Pancreas (tissue), 10 donors: ENCODE data around the gene VWA7. TPM values are rescaled to one million over a fixed set of nuclear protein-coding genes. Genes with fewer than 3 reads are reported as not detected.
"Not testable (repeated sequence)": the region's sequence is repeated elsewhere in the genome, so short reads cannot be mapped to it uniquely, and the experiment has no call there.

Experiments
- ATAC-seq, 4 donors: fragments of 200-7000 bp; cut with Tn5 transposase; one replicate each; pipeline versions ENCODE4 v1.8.0 to v1.9.1; 2020; ENCODE audit warnings: mild to moderate bottlenecking in 4 of 4, moderate library complexity in 4 of 4
- DNase-seq, 6 donors: peaks; one replicate each; pipeline ENCODE4 v3.0.0-alpha.2; 2020
- FAIRE-seq: peaks from 2 replicates; lab custom pipeline; 2012; peaks lifted over from hg19 to GRCh38; lab: Jason Lieb, UNC
- H3K27ac ChIP-seq, 4 donors: fragments of 200-600 bp; sonication (generic); 1 replicate in 3 of 4; 2 replicates in 1 of 4; pipeline versions ENCODE4 v1.5.0 to v1.8.0; 2020
- H3K27me3 ChIP-seq, 4 donors: fragments of 200-600 bp; one replicate each; pipeline ENCODE4 v1.8.0; 2021
- H3K36me3 ChIP-seq, 3 donors: fragments of 200-600 bp; sonication (generic) in 1 of 3; one replicate each; pipeline versions ENCODE4 v1.5.0 to v1.8.0; 2020 to 2021
- H3K4me1 ChIP-seq, 3 donors: fragments of 200-600 bp; one replicate each; pipeline ENCODE4 v1.8.0; 2021
- H3K4me3 ChIP-seq, 4 donors: fragments of 200-600 bp; sonication (generic) in 2 of 4; one replicate each; pipeline versions ENCODE4 v1.5.0 to v1.8.0; 2020 to 2021
- H3K9me3 ChIP-seq, 4 donors: fragments of 200-600 bp; one replicate each; pipeline ENCODE4 v1.8.0; 2021
- WGBS, 2 donors: extraction: QIAGEN DNeasy Blood & Tissue Kit; methylation state at CpG; one replicate each; pipeline ENCODE4 v1.1.7; 2013; 5-methylcytosine and 5-hydroxymethylcytosine counted together
- intact Hi-C, 3 donors: fragments of 100-400 bp; cut with DNase I; formaldehyde crosslinking; loops; one replicate each; pipeline versions ENCODE4 v1.11.1 to v1.14.2; 2022
- polyA plus RNA-seq, 2 donors: library from polyadenylated mRNA; stranded (reverse); fragments of 200-250 nt; gene quantifications; one replicate each; pipeline ENCODE4 v1.2.3, GENCODE V29; 2013
- total RNA-seq, 6 donors: library from RNA; stranded (reverse); fragmentation: NEBNext Ultra II Directional in 4 of 6; extraction: Animal tissue kit (Norgen Biotek cat#: 25700) in 4 of 6; gene quantifications; one replicate each; pipeline versions ENCODE4 v1.2.1 to v1.2.4, GENCODE V29; 2021 to 2023
- TF ChIP-seq, protein P1 (sequence below), 4 donors: fragments of 200-600 bp; sonication (generic) in 3 of 4; IDR thresholded peaks; one replicate each; pipeline versions ENCODE4 v1.5.0 to v1.8.0; 2021; ENCODE audit warnings: antibody characterized with exemption in 4 of 4
- donor health status: healthy with polysubstance abuse.
- donor health status: DM: no; HTN: no; CAD: no; lungs with moderate emphysema.
- donor health status: DM: no; HTN: no; CAD: no.
- donor health status: control.
- donor health status: control.
- donor health status: Bipolar disorder and iron deficiency.
- donor health status: DM: yes; HTN: yes; CAD: no.
- donor health status: DM: no; HTN: no; CAD: no.
- donor health status: DM: no; HTN: no; CAD: no.
- donor health status: DM: yes; HTN: yes; CAD: no.

VWA7 gene
- total and polyA plus RNA-seq, 8 donors, result 2.9 to 11.9 (median 4.8) TPM

DNA sequence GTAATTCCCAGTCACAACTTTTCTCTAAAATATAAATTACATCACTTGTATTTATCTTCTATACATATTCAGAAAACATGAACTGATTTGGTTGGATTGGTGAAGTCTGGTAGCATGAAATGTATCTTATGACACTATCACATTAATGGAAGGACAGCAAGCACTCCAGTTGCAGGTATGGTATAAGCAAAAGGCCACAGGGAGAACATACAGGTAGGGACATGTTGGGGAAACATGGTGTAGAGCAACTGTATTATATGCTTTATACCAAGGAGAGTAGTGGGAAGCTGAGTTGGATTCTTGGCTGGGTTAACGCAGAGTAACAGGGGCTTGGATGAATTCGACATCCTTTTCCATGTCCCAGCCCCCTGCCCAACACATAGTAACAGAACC is 19.9 kb upstream of the VWA7 start:
- intact Hi-C loops, result no loop called here
- DNase-seq (no peak), ATAC-seq (no peak), FAIRE-seq (no peak)
- peaks cover 0 to 7% (median 5%) of the 10 kb centered on the region in 3 donors for H3K4me1 ChIP-seq
- no peaks in the 10 kb centered on the region for H3K9me3 ChIP-seq
- 84 to 94% methylated on average over 2 of the region's 2 CpGs for WGBS, 2 donors
- no peaks in the 10 kb centered on the region for H3K27me3 ChIP-seq
- H3K36me3 ChIP-seq, result no peaks in the 10 kb centered on the region
- H3K4me3 ChIP-seq, result no peak overlapping the region
- H3K27ac ChIP-seq, result no peak overlapping the region
- TF ChIP-seq, protein P1, sequence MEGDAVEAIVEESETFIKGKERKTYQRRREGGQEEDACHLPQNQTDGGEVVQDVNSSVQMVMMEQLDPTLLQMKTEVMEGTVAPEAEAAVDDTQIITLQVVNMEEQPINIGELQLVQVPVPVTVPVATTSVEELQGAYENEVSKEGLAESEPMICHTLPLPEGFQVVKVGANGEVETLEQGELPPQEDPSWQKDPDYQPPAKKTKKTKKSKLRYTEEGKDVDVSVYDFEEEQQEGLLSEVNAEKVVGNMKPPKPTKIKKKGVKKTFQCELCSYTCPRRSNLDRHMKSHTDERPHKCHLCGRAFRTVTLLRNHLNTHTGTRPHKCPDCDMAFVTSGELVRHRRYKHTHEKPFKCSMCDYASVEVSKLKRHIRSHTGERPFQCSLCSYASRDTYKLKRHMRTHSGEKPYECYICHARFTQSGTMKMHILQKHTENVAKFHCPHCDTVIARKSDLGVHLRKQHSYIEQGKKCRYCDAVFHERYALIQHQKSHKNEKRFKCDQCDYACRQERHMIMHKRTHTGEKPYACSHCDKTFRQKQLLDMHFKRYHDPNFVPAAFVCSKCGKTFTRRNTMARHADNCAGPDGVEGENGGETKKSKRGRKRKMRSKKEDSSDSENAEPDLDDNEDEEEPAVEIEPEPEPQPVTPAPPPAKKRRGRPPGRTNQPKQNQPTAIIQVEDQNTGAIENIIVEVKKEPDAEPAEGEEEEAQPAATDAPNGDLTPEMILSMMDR (IDR thresholded peaks at IDR 0.05), result no peak

GRCh38 chr6:31795616-31796298 is 18.6 kb upstream of the VWA7 start, which contains the start of gene VARS1:
Gene VARS1, minus strand, starts transcription at chr6:31795752. Its CDS starts 535 bp downstream, at chr6:31795217.
- no peak for FAIRE-seq
- no peaks in the 10 kb centered on the region for H3K27me3 ChIP-seq
- peak; percentile 95 to 96 (median 96) for ATAC-seq
- no peaks in the 10 kb centered on the region for H3K36me3 ChIP-seq
- peak; percentile 90 to 97 (median 93) for DNase-seq
- WGBS, 2 donors, result 0 to 1% methylated on average over 43 to 75 of the region's 75 CpGs
- intact Hi-C loops, result no loop called here
- H3K4me3 ChIP-seq, result peak within 1 kb of the TSS; percentile 60 to 96 (median 90)
- peak within 1 kb of the TSS; percentile 83 to 94 (median 92) for H3K27ac ChIP-seq
- TF ChIP-seq, protein P1 (IDR thresholded peaks at IDR 0.05), result peak; percentile 61 to 86 (median 78)
- H3K4me1 ChIP-seq, result peaks cover 0 to 12% (median 5%) of the 10 kb centered on the region in 3 donors
- H3K9me3 ChIP-seq, result no peaks in the 10 kb centered on the region

- TF ChIP-seq, protein P1 (IDR thresholded peaks at IDR 0.05), result no peak
- Histone ChIP-seq H3K4me3 (peak overlapping the region; percentile 60 to 96 (median 90)), H3K36me3 (no peaks in the 10 kb centered on the region), H3K9me3 (no peaks in the 10 kb centered on the region), H3K27ac (peak overlapping the region; percentile 83 to 94 (median 92)), H3K4me1 (peaks cover 0 to 13% (median 5%) of the 10 kb centered on the region in 3 donors), H3K27me3 (no peaks in the 10 kb centered on the region)
- WGBS, 2 donors, result 0 to 1% methylated on average over 44 of the region's 44 CpGs
- peak; percentile 15 to 38 (median 24) for ATAC-seq
- intact Hi-C loops, result no loop called here
- peak in 4 of 6 donors; percentile 50 to 89 (median 62) for DNase-seq
- no peak for FAIRE-seq
Measured at GRCh38 chr6:31794866-31795615, 17.9 kb upstream of the VWA7 start.

- TF ChIP-seq, protein P1 (IDR thresholded peaks at IDR 0.05), result no peak
- Histone ChIP-seq H3K27ac (peak overlapping the region in 3 of 4 donors; percentile 90 to 94 (median 94)), H3K27me3 (no peaks in the 10 kb centered on the region), H3K9me3 (no peaks in the 10 kb centered on the region), H3K36me3 (no peaks in the 10 kb centered on the region), H3K4me3 (peak overlapping the region; percentile 60 to 96 (median 90)), H3K4me1 (peaks cover 0 to 13% (median 5%) of the 10 kb centered on the region in 3 donors)
- intact Hi-C loops, result no loop called here
- DNase-seq, result no peak
- ATAC-seq, result peak in 1 of 4 donors; percentile 9
- 9 to 13% methylated on average over 7 of the region's 7 CpGs for WGBS, 2 donors
- no peak for FAIRE-seq
Measured at GRCh38 chr6:31794294-31794865, 17.3 kb upstream of the VWA7 start.

DNA sequence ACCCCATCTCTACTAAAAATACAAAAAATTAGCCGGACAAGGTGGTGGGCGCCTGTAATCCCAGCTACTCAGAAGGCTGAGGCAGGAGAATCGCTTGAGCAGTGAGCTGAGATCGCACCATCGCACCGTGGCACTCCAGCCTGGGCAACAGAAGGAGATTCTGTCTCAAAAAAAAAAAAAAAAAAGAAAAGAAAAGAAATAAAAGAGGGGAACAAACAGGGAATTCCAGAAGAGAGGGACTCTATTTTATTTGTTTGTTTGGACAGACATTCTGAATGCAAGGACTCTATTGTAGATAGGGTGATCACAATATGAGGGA is 16.8 kb upstream of the VWA7 start:
- intact Hi-C loops, DNase-seq, ATAC-seq, H3K36me3 ChIP-seq, H3K9me3 ChIP-seq, FAIRE-seq, H3K27me3 ChIP-seq: not testable (repeated sequence)
- peak overlapping the region in 2 of 4 donors; percentile 94 to 96 for H3K4me3 ChIP-seq
- 77 to 89% methylated on average over 6 of the region's 6 CpGs for WGBS, 2 donors
- peak overlapping the region in 1 of 4 donors; percentile 94 for H3K27ac ChIP-seq
- peaks cover 0 to 13% (median 5%) of the 10 kb centered on the region in 3 donors for H3K4me1 ChIP-seq
